ENCODE measurements around the gene CLEC2D.

CLEC2D gene, protein sequence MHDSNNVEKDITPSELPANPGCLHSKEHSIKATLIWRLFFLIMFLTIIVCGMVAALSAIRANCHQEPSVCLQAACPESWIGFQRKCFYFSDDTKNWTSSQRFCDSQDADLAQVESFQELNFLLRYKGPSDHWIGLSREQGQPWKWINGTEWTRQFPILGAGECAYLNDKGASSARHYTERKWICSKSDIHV

DNA sequence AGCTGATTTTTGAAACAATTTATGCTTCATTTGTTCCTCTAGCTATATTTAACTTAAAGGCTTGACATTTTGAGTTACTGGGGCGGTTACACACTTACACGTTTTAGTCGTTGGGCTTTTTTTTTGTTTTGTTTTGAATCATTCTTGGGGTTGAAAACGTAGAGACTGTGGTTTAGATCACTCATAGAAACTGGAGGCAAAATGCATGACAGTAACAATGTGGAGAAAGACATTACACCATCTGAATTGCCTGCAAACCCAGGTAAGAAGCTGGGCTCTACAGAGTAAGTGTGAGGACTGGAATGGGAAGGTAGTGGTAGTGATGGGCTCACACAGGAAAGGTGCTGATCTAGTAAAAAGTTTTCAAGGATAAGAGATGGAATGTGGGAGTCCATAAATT lies at the start of gene CLEC2D:
CLEC2D (plus strand) TSS at position 180 of the 400 bp plus-strand sequence; CDS start at position 202, 22 bp downstream.
- TF ChIP-seq, protein P1, sequence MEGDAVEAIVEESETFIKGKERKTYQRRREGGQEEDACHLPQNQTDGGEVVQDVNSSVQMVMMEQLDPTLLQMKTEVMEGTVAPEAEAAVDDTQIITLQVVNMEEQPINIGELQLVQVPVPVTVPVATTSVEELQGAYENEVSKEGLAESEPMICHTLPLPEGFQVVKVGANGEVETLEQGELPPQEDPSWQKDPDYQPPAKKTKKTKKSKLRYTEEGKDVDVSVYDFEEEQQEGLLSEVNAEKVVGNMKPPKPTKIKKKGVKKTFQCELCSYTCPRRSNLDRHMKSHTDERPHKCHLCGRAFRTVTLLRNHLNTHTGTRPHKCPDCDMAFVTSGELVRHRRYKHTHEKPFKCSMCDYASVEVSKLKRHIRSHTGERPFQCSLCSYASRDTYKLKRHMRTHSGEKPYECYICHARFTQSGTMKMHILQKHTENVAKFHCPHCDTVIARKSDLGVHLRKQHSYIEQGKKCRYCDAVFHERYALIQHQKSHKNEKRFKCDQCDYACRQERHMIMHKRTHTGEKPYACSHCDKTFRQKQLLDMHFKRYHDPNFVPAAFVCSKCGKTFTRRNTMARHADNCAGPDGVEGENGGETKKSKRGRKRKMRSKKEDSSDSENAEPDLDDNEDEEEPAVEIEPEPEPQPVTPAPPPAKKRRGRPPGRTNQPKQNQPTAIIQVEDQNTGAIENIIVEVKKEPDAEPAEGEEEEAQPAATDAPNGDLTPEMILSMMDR (IDR thresholded peaks at IDR 0.05) = no peak

DNA sequence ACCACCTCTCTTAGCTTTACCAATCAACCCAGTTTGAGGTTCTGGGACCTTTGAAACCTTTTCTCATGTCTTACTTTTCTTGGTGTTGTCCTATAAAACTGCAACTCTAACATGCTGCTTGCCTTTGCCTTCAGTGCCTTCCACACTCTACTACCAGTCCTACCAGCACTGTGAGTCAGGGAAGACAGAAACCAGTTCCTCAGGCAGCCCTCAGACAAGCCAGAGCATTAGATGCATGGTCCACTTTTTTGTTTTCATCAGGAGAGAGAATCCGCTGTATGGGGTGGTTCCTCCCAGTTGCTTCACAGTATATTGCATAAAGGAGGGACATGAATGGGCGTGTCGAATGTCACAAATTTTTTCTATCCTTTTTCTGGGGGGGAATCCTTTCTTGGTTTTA lies 44.5 kb upstream of the CLEC2D start:
- TF ChIP-seq, protein P1 (IDR thresholded peaks at IDR 0.05) = no peak

DNA sequence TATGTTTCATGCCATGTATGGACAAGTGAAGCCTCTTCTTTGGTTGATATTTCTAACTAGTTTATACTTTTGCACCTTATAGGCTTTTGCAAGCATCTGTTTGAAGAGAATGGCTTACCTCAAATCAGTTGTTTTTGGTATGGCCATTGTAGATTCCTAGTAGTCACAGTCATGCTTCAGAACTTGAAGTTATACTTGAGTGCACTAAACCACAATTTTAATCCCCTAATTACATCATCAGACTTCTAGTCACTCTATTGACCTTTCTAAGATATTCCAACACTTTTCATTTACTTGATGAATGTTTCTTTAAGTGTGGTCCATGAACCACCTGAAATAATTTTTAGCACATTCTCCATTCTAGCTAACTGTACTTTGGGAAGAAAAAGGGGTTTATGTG lies 43.2 kb upstream of the CLEC2D start:
- TF ChIP-seq, protein P1 (IDR thresholded peaks at IDR 0.05) = no peak

DNA sequence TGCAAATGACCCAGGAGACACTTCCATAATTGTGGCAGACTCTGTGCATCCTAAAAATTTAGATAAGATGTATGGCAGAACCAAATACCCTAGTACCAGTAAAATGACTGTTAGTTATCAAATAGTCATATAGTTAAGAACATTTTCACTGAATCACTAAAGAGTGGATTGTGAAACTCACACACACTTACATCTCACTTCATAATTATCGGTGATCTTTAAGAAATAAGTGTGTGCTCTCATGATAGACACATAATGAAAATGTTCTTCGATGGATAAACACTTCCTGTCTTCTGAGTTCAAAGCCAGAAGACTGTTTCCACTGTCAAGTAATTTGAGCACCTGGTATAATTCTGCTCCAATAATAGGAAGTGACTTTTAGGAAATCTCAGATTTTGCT lies 42.7 kb upstream of the CLEC2D start:
- TF ChIP-seq, protein P1 (IDR thresholded peaks at IDR 0.05) = no peak

DNA sequence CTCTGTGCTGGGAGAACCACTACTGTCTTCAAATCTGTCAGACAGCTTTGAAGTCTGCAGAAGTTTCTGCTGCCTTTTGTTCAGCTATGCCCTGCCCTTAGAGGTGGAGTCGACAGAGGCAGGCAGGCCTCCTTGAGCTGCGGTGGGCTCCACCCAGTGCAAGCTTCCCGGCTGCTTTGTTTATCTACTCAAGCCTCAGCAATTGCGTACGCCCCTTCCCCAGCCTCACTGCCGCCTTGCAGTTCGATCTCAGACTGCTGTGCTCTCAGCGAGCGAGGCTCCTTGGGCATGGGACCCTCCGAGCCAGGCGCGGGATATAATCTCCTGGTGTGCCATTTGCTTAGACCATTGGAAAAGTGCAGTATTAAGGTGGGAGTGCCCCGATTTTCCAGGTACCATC lies 36.7 kb upstream of the CLEC2D start:
- TF ChIP-seq, protein P1 (IDR thresholded peaks at IDR 0.05) = no peak

DNA sequence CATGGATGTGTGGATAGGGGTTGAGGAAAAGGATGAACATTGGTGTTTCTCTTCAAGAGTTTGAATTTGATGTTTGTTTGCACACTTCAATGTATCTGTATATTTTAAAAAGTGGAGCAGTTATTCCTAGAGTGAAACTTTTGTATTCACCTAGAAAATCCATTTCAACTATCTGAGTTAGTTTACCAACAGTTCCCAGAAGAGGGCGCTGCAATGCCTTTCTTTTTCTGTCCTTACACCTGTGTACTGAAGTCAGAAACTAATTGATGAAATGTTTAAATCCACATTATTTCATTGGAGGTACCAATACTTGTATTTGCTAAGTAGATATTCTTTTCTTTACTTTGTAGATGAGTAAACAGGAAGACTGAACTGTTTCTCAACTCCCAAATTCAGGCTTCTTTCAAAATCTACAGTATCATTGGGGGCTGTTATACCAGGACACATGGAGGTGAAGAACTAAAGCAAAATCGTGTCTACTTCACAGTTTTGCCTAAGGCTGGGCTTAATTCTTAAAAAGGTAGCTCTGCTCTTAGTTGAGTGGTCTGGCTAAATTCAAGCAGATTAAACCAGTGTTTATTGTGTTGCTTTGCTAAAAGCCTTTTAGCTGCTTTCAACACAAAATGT lies 35.2 kb upstream of the CLEC2D start:
- TF ChIP-seq, protein P1 (IDR thresholded peaks at IDR 0.05) = peak; percentile 79

DNA sequence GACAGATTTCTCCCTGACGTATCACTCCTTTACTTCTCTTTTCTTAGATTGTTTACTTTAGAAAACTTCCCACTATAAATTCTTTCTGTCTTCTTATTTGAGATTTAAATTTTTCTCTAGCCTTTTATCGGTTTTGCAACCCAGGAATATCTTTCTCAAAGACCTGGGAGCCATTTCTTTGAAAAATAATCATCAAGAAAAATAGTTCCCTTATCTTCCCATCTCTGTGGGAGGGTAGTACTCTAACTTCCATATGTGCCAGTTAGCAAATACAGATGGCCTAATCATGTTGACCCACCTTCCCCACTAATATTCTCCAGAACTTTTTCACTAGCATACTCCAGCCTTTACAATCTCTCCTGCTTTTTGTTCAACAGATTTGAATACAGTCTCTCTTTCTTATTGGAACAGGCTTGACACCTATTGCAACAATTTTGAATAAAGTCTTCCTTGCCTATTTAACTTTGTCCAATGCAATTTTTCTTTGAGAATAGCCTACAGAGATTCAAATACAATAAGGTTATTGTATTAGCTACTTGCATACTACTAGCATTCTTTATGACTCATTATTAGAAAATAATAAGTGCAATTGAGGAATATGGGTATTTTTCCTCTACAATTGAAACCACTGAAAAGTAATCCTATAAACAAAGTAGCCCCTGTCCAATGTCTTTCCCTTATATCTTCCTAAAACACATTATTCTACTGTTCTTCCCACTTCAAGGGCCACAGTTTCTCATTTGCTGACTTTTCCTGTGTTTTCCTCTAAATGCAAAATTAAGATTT lies 34.4 kb upstream of the CLEC2D start:
- TF ChIP-seq, protein P1 (IDR thresholded peaks at IDR 0.05) = no peak
